Transverse colon (tissue), 4 donors: ENCODE data around the gene GK2. TPM values are rescaled to one million over a fixed set of nuclear protein-coding genes. Genes with fewer than 3 reads are reported as not detected.

Experiments used
- DNase-seq: peaks from one replicate; pipeline ENCODE4 v3.0.0-alpha.2; 2019
- H3K27ac ChIP-seq, 4 donors: fragments of 200-600 bp; sonication (generic); 2 replicates each; pipeline ENCODE4 v1.5.1; 2016 to 2018; ENCODE audit warnings: inconsistent platforms in 4 of 4
- H3K27me3 ChIP-seq: fragments of 200-600 bp; sonication (generic); 2 replicates; pipeline ENCODE4 v1.5.1; 2017; ENCODE audit warnings: inconsistent platforms
- H3K36me3 ChIP-seq, 4 donors: fragments of 200-600 bp; sonication (generic); 2 replicates each; pipeline ENCODE4 v1.5.1; 2017 to 2019; ENCODE audit warnings: inconsistent platforms in 4 of 4
- H3K4me1 ChIP-seq, 4 donors: fragments of 200-600 bp; sonication (generic); 2 replicates each; pipeline ENCODE4 v1.5.1; 2017 to 2020; ENCODE audit warnings: inconsistent platforms in 4 of 4
- H3K4me3 ChIP-seq, 4 donors: fragments of 200-600 bp; sonication (generic); 1 replicate in 1 of 4; 2 replicates in 3 of 4; pipeline versions ENCODE4 v1.5.1 to v1.6.1; 2017 to 2019; ENCODE audit warnings: inconsistent platforms in 4 of 4
- H3K9me3 ChIP-seq, 2 donors: fragments of 200-600 bp; sonication (generic); 2 replicates each; pipeline ENCODE4 v1.5.1; 2017 to 2019; ENCODE audit warnings: inconsistent platforms in 2 of 2
- EP300 ChIP-seq: sonication (generic); formaldehyde crosslinking; IDR thresholded peaks from one replicate; pipeline ENCODE4 v1.6.1; 2017; ENCODE audit warnings: antibody characterized with exemption, low read depth
- POLR2A ChIP-seq: fragments of 450-650 bp; IDR thresholded peaks from one replicate; pipeline ENCODE4 v1.6.1; 2016; ENCODE audit warnings: antibody characterized with exemption, mild to moderate bottlenecking, moderate library complexity
- POLR2AphosphoS5 ChIP-seq, 3 donors: sonication (generic); formaldehyde crosslinking; IDR thresholded peaks; one replicate each; pipeline ENCODE4 v1.6.1; 2016; ENCODE audit warnings: antibody characterized with exemption in 3 of 3
- WGBS, 2 donors: methylation state at CpG; one replicate each; pipeline ENCODE4 v1.1.5; 2018; ENCODE audit warnings: low coverage in 1 of 2; 5-methylcytosine and 5-hydroxymethylcytosine counted together
- in situ Hi-C, 4 donors: fragments of 200-750 bp; cut with MboI; loops; one replicate each; pipeline versions ENCODE4 v1.15.0 to v1.15.1; 2017; ENCODE audit warnings: low sequenced_read_pairs in 3 of 4, low pct_ligation_motif_present in 1 of 4, low pct_unique_long_range_greater_than_20kb in 1 of 4
- intact Hi-C: fragments of 100-400 bp; cut with DNase I; formaldehyde crosslinking; loops from one replicate; pipeline ENCODE4 v1.15.1; 2023; ENCODE audit warnings: low total_unique reads
- total RNA-seq, 4 donors: library from RNA; depleted of rRNA; stranded (reverse); fragments of >200 nt; gene quantifications; one replicate each; pipeline ENCODE4 v1.1.0, GENCODE V29; 2016
- TF ChIP-seq, protein P1 (sequence below), 5 experiments: fragments of 200-600 bp in 3 of 5; fragments of 450-650 bp in 2 of 5; sonication (generic) in 3 of 5; IDR thresholded peaks; 1 replicate in 2 of 5; 2 replicates in 3 of 5; pipeline ENCODE4 v1.5.1; 2016 to 2017; ENCODE audit warnings: antibody characterized with exemption in 5 of 5, inconsistent platforms in 3 of 5, mild to moderate bottlenecking in 2 of 5, moderate library complexity in 1 of 5

GK2 gene
- total RNA-seq, 4 donors from 2014 or later: not detected

DNA sequence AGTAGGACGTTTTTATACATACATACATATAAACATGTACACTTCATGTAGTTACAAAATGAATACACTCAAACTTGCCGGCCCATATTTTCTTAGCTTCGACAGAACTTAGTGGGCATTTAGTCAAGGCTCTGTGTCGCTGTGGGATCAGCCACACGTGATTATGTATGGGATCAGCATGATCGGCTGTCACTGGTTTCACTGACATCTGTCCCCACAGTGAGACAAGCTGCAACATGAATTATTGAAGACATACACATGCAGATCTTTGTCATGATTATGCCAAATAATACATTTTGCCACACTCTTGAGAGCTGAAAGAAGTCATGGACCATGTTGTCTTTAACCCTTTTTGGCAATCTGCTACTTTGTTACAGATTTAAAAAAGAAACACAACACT lies 44.0 kb downstream of the GK2 start:
- no peak for DNase-seq
- Histone ChIP-seq H3K4me1 (no peaks in the 10 kb centered on the region), H3K27me3 (no peaks in the 10 kb centered on the region), H3K4me3 (no peak overlapping the region), H3K36me3 (no peaks in the 10 kb centered on the region), H3K9me3 (no peaks in the 10 kb centered on the region), H3K27ac (no peak overlapping the region)
- 76 to 81% methylated on average over 6 of the region's 6 CpGs for WGBS, 2 donors
- no peak for TF ChIP-seq EP300
- TF ChIP-seq POLR2A: no peak
- TF ChIP-seq, protein P1, sequence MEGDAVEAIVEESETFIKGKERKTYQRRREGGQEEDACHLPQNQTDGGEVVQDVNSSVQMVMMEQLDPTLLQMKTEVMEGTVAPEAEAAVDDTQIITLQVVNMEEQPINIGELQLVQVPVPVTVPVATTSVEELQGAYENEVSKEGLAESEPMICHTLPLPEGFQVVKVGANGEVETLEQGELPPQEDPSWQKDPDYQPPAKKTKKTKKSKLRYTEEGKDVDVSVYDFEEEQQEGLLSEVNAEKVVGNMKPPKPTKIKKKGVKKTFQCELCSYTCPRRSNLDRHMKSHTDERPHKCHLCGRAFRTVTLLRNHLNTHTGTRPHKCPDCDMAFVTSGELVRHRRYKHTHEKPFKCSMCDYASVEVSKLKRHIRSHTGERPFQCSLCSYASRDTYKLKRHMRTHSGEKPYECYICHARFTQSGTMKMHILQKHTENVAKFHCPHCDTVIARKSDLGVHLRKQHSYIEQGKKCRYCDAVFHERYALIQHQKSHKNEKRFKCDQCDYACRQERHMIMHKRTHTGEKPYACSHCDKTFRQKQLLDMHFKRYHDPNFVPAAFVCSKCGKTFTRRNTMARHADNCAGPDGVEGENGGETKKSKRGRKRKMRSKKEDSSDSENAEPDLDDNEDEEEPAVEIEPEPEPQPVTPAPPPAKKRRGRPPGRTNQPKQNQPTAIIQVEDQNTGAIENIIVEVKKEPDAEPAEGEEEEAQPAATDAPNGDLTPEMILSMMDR (IDR thresholded peaks at IDR 0.05): no peak
- no peak for TF ChIP-seq POLR2AphosphoS5 (IDR thresholded peaks at IDR 0.05)
- intact Hi-C loops: no loop called here
- in situ Hi-C loops: no loop called here

DNA sequence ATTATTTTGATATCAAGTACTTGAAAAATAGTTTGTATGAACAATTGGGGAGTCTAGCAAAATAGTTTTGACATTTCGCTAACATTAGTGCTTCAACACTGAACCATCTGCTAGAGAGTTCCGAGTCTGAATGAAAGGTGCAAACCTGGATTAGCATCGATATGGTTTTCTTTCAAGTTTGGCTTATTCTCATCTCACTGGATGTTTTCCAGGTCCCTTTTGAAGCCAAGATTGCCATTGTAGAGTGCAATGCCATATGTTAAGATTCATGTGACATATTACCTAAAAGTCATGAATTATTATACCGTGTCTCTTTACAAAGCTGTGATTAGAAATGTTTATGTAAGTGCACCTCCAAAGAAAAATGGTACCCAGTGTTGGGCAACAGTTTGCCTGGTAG lies 45.4 kb downstream of the GK2 start:
- intact Hi-C loops: no loop called here
- H3K27ac ChIP-seq: no peak overlapping the region
- WGBS, 2 donors: 83 to 86% methylated on average over 4 of the region's 4 CpGs
- H3K27me3 ChIP-seq: no peaks in the 10 kb centered on the region
- in situ Hi-C loops: no loop called here
- no peak overlapping the region for H3K4me3 ChIP-seq
- no peaks in the 10 kb centered on the region for H3K9me3 ChIP-seq
- TF ChIP-seq, protein P1 (IDR thresholded peaks at IDR 0.05): no peak
- TF ChIP-seq EP300 (no peak), POLR2A (no peak), POLR2AphosphoS5 (IDR thresholded peaks at IDR 0.05) (no peak)
- no peaks in the 10 kb centered on the region for H3K4me1 ChIP-seq
- no peaks in the 10 kb centered on the region for H3K36me3 ChIP-seq
- DNase-seq: no peak

DNA sequence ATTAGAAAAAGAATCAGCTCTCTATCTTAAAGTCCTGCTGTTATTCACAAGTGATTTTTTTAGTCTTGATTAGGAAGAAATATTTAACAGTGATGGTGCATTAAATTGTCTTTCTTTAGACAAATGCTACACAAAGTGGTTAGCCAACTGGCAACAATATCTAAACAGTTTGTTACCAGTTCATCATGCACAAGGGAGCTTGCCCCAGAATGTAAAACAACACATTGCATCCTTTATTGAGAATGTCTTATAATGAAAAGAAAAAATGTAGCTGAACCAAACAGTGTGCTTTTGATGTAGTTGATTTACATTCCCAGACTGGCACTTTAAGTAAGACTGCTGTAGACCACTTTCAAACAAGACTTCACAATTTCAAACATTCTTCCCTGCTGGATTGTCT lies 48.0 kb downstream of the GK2 start:
- H3K4me1 ChIP-seq: no peaks in the 10 kb centered on the region
- in situ Hi-C loops: no loop called here
- H3K4me3 ChIP-seq: no peak overlapping the region
- H3K9me3 ChIP-seq: no peaks in the 10 kb centered on the region
- no peaks in the 10 kb centered on the region for H3K27me3 ChIP-seq
- intact Hi-C loops: no loop called here
- H3K27ac ChIP-seq: no peak overlapping the region
- TF ChIP-seq, protein P1 (IDR thresholded peaks at IDR 0.05): no peak
- TF ChIP-seq POLR2AphosphoS5 (IDR thresholded peaks at IDR 0.05) (no peak), POLR2A (no peak), EP300 (no peak)
- no peaks in the 10 kb centered on the region for H3K36me3 ChIP-seq
- no peak for DNase-seq

DNA sequence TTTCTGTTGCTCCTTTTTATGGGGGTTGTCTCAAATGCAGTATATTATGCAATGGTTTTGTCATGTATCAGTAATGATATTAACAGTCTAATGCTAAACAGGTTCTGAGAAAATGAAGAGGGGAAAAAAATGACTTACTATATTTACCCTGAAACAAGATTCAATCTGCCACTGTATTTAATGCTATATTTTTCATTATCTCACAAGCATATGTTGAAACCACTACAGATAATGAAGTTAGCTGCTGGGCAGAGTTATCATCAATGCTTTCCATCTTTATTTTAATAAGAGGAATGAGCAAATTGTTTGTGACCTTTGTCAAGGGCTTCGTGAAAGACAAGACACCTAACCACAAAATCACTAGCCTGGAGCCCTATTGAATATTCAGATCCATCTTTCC lies 49.6 kb downstream of the GK2 start:
- H3K27me3 ChIP-seq: no peaks in the 10 kb centered on the region
- DNase-seq: no peak
- no peaks in the 10 kb centered on the region for H3K36me3 ChIP-seq
- H3K9me3 ChIP-seq: no peaks in the 10 kb centered on the region
- no peak overlapping the region for H3K27ac ChIP-seq
- no peaks in the 10 kb centered on the region for H3K4me1 ChIP-seq
- intact Hi-C loops: loop anchor here (10.0 kb wide), 1 partner anchor 1466 kb away; no protein-coding TSS in a partner anchor
- no peak overlapping the region for H3K4me3 ChIP-seq
- no peak for TF ChIP-seq EP300
- TF ChIP-seq, protein P1 (IDR thresholded peaks at IDR 0.05): no peak
- in situ Hi-C loops: no loop called here
- 71% methylated on average over 1 of the region's 1 CpG for WGBS, 2 donors
